Measurements from ENCODE around the gene DMC1. TPM values are rescaled to one million over a fixed set of nuclear protein-coding genes. Genes with fewer than 3 reads are reported as not detected.
A peak's percentile ranks its signal among the peaks of the same experiment; 100 is the strongest.
"Not testable (repeated sequence)": the region's sequence is repeated elsewhere in the genome, so short reads cannot be mapped to it uniquely, and the experiment has no call there.

Gene DMC1
- total RNA-seq (0.32 and 3.0 TPM in 2 replicates), polyA plus RNA-seq (2.6 TPM in 1 of 2 replicates, not detected in the other)

- Histone ChIP-seq H3K27ac (peak within 1 kb of the TSS; percentile 68), H3K27me3 (no peaks in the 10 kb centered on the region), H3K36me3 (no peaks in the 10 kb centered on the region), H3K4me3 (peak within 1 kb of the TSS; percentile 54), H3K9me3 (ENCODE audit: low read depth) (no peaks in the 10 kb centered on the region), H3K4me1 (ENCODE audit: low read depth) (peaks cover 13% of the 10 kb centered on the region)
- no peak for TF ChIP-seq CTCF (IDR thresholded peaks at IDR 0.05; ENCODE audit: low read depth, low read length)
- peak; percentile 94 to 98 for DNase-seq (ENCODE audit: low read depth in 1 of 2, low spot score in 1 of 2)
Measured at GRCh38 chr22:38569972-38570778, at the start of gene DMC1. DMC1 (minus strand) TSS chr22:38570183; CDS start chr22:38568256, 1,927 bp downstream.

DNA sequence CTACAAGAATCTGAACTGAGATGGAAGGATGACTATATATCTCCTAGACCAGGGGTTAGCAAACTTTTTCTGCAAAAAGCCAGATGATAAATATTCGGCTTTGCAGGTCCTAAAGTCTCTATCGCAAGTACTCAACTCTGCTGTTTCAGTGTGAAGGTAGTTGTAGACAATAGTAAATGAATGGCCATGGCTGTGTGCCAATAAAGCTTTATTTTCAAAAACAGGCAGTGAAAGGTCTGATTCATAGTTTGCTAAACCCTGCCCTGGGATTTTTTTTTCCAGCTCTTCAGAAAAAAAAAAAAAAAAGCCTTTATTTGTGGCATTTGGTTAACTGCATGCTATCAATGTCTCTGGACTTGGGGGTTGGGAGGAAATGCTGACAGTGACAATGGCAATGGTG, 48.7 kb upstream of the DMC1 start:
- TF ChIP-seq CTCF (IDR thresholded peaks at IDR 0.05; ENCODE audit: low read depth, low read length) = no peak

GRCh38 chr22:38618258-38618657, 48.3 kb upstream of the DMC1 start:
- Histone ChIP-seq H3K27me3 (no peaks in the 10 kb centered on the region), H3K9me3 (ENCODE audit: low read depth) (no peaks in the 10 kb centered on the region), H3K4me1 (ENCODE audit: low read depth) (no peaks in the 10 kb centered on the region), H3K27ac (no peak overlapping the region), H3K4me3 (no peak overlapping the region), H3K36me3 (peaks cover 7% of the 10 kb centered on the region)
- DNase-seq (ENCODE audit: low read depth in 1 of 2, low spot score in 1 of 2) = no peak
- no peak for TF ChIP-seq CTCF (IDR thresholded peaks at IDR 0.05; ENCODE audit: low read depth, low read length)

More for the DNA sequence above, 48.7 kb upstream of the DMC1 start:
- DNase-seq (ENCODE audit: low read depth in 1 of 2, low spot score in 1 of 2) = peak in 1 of 2 donors; percentile 14
- Histone ChIP-seq H3K4me3 (no peak overlapping the region), H3K27ac (no peak overlapping the region), H3K36me3 (peaks cover 7% of the 10 kb centered on the region), H3K9me3 (ENCODE audit: low read depth) (no peaks in the 10 kb centered on the region), H3K4me1 (ENCODE audit: low read depth) (no peaks in the 10 kb centered on the region), H3K27me3 (no peaks in the 10 kb centered on the region)

DNA sequence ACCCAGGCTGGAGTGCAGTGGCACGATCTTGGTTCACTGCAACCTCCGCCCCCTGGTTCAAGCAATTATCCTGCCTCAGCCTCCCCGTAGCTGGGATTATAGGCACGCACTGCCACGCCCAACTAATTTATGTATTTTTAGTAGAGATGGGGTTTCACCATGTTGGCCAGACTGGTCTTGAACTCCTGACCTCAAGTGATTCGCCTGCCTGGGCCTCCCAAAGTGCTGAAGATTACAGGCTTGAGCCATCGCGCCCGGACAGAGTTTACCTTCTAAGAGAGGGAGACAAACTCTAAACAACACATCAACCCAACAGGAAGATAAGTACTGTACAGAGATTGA, 45.1 kb upstream of the DMC1 start:
- not testable (repeated sequence) for H3K4me3 ChIP-seq; H3K4me1 ChIP-seq (ENCODE audit: low read depth); H3K27me3 ChIP-seq; H3K9me3 ChIP-seq (ENCODE audit: low read depth); H3K27ac ChIP-seq; DNase-seq (ENCODE audit: low read depth in 1 of 2, low spot score in 1 of 2); H3K36me3 ChIP-seq

DNA sequence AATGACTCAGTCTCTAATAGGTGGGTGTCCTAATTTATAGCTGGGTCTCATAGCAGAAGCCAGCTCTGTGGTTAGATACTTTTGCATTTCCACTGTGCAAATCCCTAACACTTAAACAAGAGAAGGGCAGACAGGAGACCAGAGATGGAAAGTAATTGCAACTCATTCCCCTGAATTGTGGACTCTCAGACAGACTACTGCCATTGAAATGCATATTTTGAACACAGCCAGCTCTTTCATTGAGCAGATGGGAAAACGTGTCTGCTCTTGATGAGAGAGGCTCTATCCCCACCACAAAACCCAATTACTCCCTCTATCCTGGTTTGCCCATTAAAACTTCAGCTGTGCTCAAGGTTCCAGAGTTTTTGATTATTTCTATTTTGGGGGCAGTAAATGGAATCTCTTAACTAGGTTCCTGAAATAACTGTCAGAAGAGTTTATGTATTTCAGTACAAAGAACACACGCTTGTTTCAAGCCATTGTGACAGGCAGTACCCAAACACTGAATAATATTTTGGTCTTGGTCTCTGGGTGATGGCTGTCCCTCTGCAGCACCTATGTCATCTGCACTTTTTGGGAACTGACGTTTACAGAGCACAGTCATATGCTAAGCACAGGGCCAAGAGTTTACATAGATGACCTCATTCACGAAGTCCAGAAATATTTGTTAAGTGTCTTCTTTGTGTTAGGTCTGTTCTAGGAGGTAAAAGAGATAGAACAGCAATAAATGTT, 44.5 kb upstream of the DMC1 start:
- Histone ChIP-seq H3K4me1 (ENCODE audit: low read depth) (no peaks in the 10 kb centered on the region), H3K36me3 (peaks cover 7% of the 10 kb centered on the region), H3K9me3 (ENCODE audit: low read depth) (no peaks in the 10 kb centered on the region), H3K4me3 (no peak overlapping the region), H3K27ac (no peak overlapping the region), H3K27me3 (no peaks in the 10 kb centered on the region)
- TF ChIP-seq CTCF (IDR thresholded peaks at IDR 0.05; ENCODE audit: low read depth, low read length) = no peak
- DNase-seq (ENCODE audit: low read depth in 1 of 2, low spot score in 1 of 2) = no peak

DNA sequence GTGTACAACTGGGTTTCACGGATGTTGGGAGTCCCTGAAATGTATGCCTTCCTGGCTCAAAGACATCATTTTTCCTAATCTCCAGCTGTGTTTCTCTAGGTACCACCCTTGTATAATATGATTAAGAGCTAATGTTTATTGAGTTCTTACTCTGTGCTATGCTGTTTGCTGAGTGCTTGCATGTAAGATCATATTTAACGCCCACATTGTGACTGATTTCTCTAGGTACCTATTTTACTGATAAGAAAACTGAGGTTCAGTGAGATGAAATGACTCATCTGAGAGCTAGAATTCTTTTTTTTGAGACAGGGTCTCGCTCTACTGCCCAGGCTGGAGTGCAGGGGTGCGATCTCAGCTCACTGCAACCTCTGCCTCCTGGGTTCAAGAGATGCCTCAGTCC, 43.6 kb upstream of the DMC1 start:
- no peaks in the 10 kb centered on the region for H3K27me3 ChIP-seq
- H3K9me3 ChIP-seq (ENCODE audit: low read depth) = no peaks in the 10 kb centered on the region
- H3K4me1 ChIP-seq (ENCODE audit: low read depth) = no peaks in the 10 kb centered on the region
- DNase-seq (ENCODE audit: low read depth in 1 of 2, low spot score in 1 of 2) = no peak
- no peak overlapping the region for H3K4me3 ChIP-seq
- no peak for TF ChIP-seq CTCF (IDR thresholded peaks at IDR 0.05; ENCODE audit: low read depth, low read length)
- peaks cover 5% of the 10 kb centered on the region for H3K36me3 ChIP-seq
- H3K27ac ChIP-seq = no peak overlapping the region
